Cardiac muscle cell (in vitro differentiated cells and primary cell): Measurements from ENCODE around the gene PRB4. TPM values are rescaled to one million over a fixed set of nuclear protein-coding genes. Genes with fewer than 3 reads are reported as not detected.
A peak's percentile ranks its signal among the peaks of the same experiment; 100 is the strongest.

Experiments
- DNase-seq, 2 donors: peaks; one replicate each; pipeline versions ENCODE4 v3.0.0 to v3.0.0-alpha.2; 2010 to 2017; ENCODE audit warnings: low read depth in 1 of 2, low spot score in 1 of 2
- H3K27ac ChIP-seq: fragments of 200-600 bp; sonication (generic); 2 replicates; pipeline ENCODE4 v1.5.1; 2016
- H3K27me3 ChIP-seq: fragments of 200-600 bp; sonication (generic); 2 replicates; pipeline ENCODE4 v1.6.0; 2016; ENCODE audit warnings: control low read depth
- H3K36me3 ChIP-seq: fragments of 200-600 bp; sonication (generic); 2 replicates; pipeline ENCODE4 v1.5.1; 2016; ENCODE audit warnings: control low read depth
- H3K4me1 ChIP-seq: fragments of 200-600 bp; sonication (generic); 2 replicates; pipeline ENCODE4 v1.8.1; 2017; ENCODE audit warnings: low read depth, mild to moderate bottlenecking, mixed run types
- H3K4me3 ChIP-seq: fragments of 200-600 bp; sonication (generic); 2 replicates; pipeline ENCODE4 v1.5.1; 2016; ENCODE audit warnings: mild to moderate bottlenecking
- H3K9me3 ChIP-seq: fragments of 200-600 bp; sonication (generic); 2 replicates; pipeline ENCODE4 v1.5.1; 2017; ENCODE audit warnings: low read depth, mild to moderate bottlenecking, control low read depth
- CTCF ChIP-seq: IDR thresholded peaks from 2 replicates; pipeline ENCODE4 v1.5.1; 2012; ENCODE audit warnings: low read depth, mild to moderate bottlenecking, low read length
- polyA plus RNA-seq: library from polyadenylated mRNA; unstranded; fragments of >200 nt; fragmentation: Nextera tagmentation; extraction: Ambion mirVana; gene quantifications from 2 replicates; pipeline ENCODE4 v1.2.1, GENCODE V29; 2016
- total RNA-seq: library from RNA; depleted of rRNA; stranded (reverse); fragments of >200 nt; gene quantifications from 2 replicates; pipeline ENCODE4 v1.2.3, GENCODE V29; 2016

Gene PRB4
- total and polyA plus RNA-seq, 2 experiments from 2014 or later, result 1.6 to 2.5 TPM

GRCh38 chr12:11321980-11322379 is 11.7 kb upstream of the PRB4 start:
- no peaks in the 10 kb centered on the region for H3K4me1 ChIP-seq
- no peaks in the 10 kb centered on the region for H3K36me3 ChIP-seq
- no peaks in the 10 kb centered on the region for H3K9me3 ChIP-seq
- H3K27me3 ChIP-seq, result no peaks in the 10 kb centered on the region
- peak in 1 of 2 donors; percentile 1 for DNase-seq
- no peak overlapping the region for H3K27ac ChIP-seq
- no peak for TF ChIP-seq CTCF
- H3K4me3 ChIP-seq, result no peak overlapping the region

GRCh38 chr12:11307143-11307542 is 3.1 kb downstream of the PRB4 start:
- DNase-seq, result no peak
- no peaks in the 10 kb centered on the region for H3K36me3 ChIP-seq
- H3K4me3 ChIP-seq, result no peak overlapping the region
- no peak for TF ChIP-seq CTCF
- no peaks in the 10 kb centered on the region for H3K27me3 ChIP-seq
- no peaks in the 10 kb centered on the region for H3K9me3 ChIP-seq
- no peaks in the 10 kb centered on the region for H3K4me1 ChIP-seq
- H3K27ac ChIP-seq, result no peak overlapping the region

GRCh38 chr12:11273449-11273848 is 36.8 kb downstream of the PRB4 start:
- Histone ChIP-seq H3K9me3 (no peaks in the 10 kb centered on the region), H3K36me3 (no peaks in the 10 kb centered on the region), H3K27me3 (no peaks in the 10 kb centered on the region), H3K4me1 (peaks cover 13% of the 10 kb centered on the region), H3K4me3 (no peak overlapping the region), H3K27ac (no peak overlapping the region)
- DNase-seq, result peak in 1 of 2 donors; percentile 31
- TF ChIP-seq CTCF, result no peak

- Histone ChIP-seq H3K9me3 (no peaks in the 10 kb centered on the region), H3K4me3 (no peak within 1 kb of the TSS), H3K27ac (no peak within 1 kb of the TSS), H3K27me3 (no peaks in the 10 kb centered on the region), H3K4me1 (peaks cover 13% of the 10 kb centered on the region), H3K36me3 (no peaks in the 10 kb centered on the region)
- DNase-seq, result no peak
- no peak for TF ChIP-seq CTCF
These were observed 40.6 kb downstream of the PRB4 start, which contains the start of gene PRB3 for GRCh38 chr12:11269607-11270006. PRB3 (minus strand) TSS chr12:11269707; CDS start chr12:11269669, 38 bp downstream.

- H3K9me3 ChIP-seq, result no peaks in the 10 kb centered on the region
- H3K27me3 ChIP-seq, result no peaks in the 10 kb centered on the region
- no peak overlapping the region for H3K4me3 ChIP-seq
- TF ChIP-seq CTCF, result no peak
- H3K36me3 ChIP-seq, result no peaks in the 10 kb centered on the region
- no peaks in the 10 kb centered on the region for H3K4me1 ChIP-seq
- DNase-seq, result no peak
- H3K27ac ChIP-seq, result no peak overlapping the region
These were observed 45.7 kb downstream of the PRB4 start for GRCh38 chr12:11264501-11264900.

Other genes starting within 250 kb of the PRB4 start
- 0.42 and 0.63 TPM in 2 replicates for gene TAS2R46, start 248.1 kb downstream of the PRB4 start, total RNA-seq
- 0.24 and 0.51 TPM in 2 replicates for gene TAS2R46, start 248.1 kb downstream of the PRB4 start, polyA plus RNA-seq
- gene TAS2R43, start 218.1 kb downstream of the PRB4 start, total RNA-seq, result 0.53 and 2.7 TPM in 2 replicates
- 1.0 and 1.6 TPM in 2 replicates for gene TAS2R43, start 218.1 kb downstream of the PRB4 start, polyA plus RNA-seq
- gene TAS2R30, start 175.8 kb downstream of the PRB4 start, total RNA-seq, result 1.3 and 4.1 TPM in 2 replicates
- gene TAS2R30, start 175.8 kb downstream of the PRB4 start, polyA plus RNA-seq, result 0.17 TPM in 1 of 2 replicates, not detected in the other
- gene SMIM10L1, start 139.2 kb downstream of the PRB4 start, total RNA-seq, result 15.2 and 24.2 TPM in 2 replicates
- gene SMIM10L1, start 139.2 kb downstream of the PRB4 start, polyA plus RNA-seq, result 17.0 and 26.3 TPM in 2 replicates
- not detected in 2 replicates for gene TAS2R42, start 123.5 kb downstream of the PRB4 start, total RNA-seq
- gene TAS2R42, start 123.5 kb downstream of the PRB4 start, polyA plus RNA-seq, result not detected in 2 replicates
- not detected in 2 replicates for gene PRB3, start 40.7 kb downstream of the PRB4 start, total RNA-seq
- 0.60 and 0.82 TPM in 2 replicates for gene PRB3, start 40.7 kb downstream of the PRB4 start, polyA plus RNA-seq
- gene PRB2, start 85.1 kb upstream of the PRB4 start, total RNA-seq, result not detected in 2 replicates
- gene PRB2, start 85.1 kb upstream of the PRB4 start, polyA plus RNA-seq, result not detected in 2 replicates